ENCODE results near the gene HEY2. TPM values are rescaled to one million over a fixed set of nuclear protein-coding genes. Genes with fewer than 3 reads are reported as not detected.

Gene HEY2
- total RNA-seq, 1 donor from 2014 or later = 22.7 TPM

DNA sequence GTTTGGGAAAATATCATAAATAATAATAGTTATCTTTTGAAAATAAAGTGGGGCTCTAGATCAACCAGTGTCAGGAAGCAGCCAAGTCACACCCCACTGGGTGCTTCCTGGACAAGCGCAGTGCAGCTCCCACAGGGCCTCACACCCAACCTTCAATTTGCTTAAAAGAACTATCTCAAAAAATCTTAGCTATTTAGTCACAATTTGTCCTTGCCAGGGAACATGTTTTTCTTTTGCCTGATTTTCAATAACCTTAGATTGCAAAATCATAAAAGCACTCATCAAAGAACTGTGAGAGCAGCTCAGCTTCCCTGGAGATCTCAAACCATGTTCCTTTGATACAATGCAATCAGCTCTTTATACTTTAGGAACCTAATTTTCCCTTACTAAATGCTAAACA is 39.7 kb downstream of the HEY2 start:
- peaks cover 47% of the 10 kb centered on the region for H3K4me1 Mint-ChIP-seq (ENCODE audit: unreplicated experiment)
- no peak for DNase-seq (ENCODE audit: extremely low spot score, unreplicated experiment)
- peak overlapping the region; percentile 96 for H3K27ac Mint-ChIP-seq (ENCODE audit: unreplicated experiment)
- no peaks in the 10 kb centered on the region for H3K27me3 Mint-ChIP-seq (ENCODE audit: unreplicated experiment)
- TF ChIP-seq CTCF (IDR thresholded peaks at IDR 0.05) = no peak
- peaks cover 5% of the 10 kb centered on the region for H3K36me3 Mint-ChIP-seq (ENCODE audit: unreplicated experiment)
- H3K4me3 Mint-ChIP-seq (ENCODE audit: unreplicated experiment) = peak overlapping the region; percentile 77
- H3K9me3 Mint-ChIP-seq (ENCODE audit: unreplicated experiment) = no peaks in the 10 kb centered on the region

DNA sequence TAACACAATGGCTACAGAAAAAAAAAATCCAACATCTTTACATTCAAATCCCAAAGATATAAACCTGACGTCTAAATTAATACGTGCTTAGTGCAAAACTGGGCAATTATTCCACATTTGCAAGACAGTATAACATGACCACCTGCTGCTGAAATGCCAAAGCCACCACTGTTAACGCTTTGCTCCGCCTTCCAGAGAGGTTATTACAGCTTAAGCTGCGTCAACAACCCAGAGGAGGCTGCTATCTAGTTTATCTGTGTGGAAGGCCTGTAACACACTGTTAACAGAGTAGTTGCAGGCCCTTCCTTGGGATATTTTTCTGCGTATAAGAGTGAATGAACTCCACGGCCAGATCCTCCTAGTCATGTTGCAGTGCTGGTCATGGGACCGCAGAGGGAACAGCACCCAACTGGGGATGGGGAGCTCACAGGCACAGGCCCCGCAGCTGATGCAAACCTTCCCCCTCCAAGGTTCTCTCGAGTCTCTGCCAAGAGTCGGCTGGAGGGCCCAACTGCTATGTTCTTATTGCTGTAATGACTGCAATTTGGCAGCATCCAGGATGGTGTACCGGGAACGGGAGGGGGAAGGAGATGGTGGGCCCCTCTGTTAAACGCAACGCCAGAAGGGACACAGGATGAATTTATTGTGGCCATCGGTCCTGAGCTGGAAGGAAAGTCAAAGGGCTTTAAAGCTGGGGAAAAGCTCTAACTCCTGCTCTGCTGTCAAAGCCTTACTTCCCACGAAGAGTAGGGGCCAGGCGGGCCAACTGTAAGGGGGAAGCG is 40.3 kb downstream of the HEY2 start:
- peak overlapping the region; percentile 96 for H3K27ac Mint-ChIP-seq (ENCODE audit: unreplicated experiment)
- H3K9me3 Mint-ChIP-seq (ENCODE audit: unreplicated experiment) = no peaks in the 10 kb centered on the region
- H3K27me3 Mint-ChIP-seq (ENCODE audit: unreplicated experiment) = no peaks in the 10 kb centered on the region
- peaks cover 48% of the 10 kb centered on the region for H3K4me1 Mint-ChIP-seq (ENCODE audit: unreplicated experiment)
- no peak for DNase-seq (ENCODE audit: extremely low spot score, unreplicated experiment)
- peak overlapping the region; percentile 77 for H3K4me3 Mint-ChIP-seq (ENCODE audit: unreplicated experiment)
- no peak for TF ChIP-seq CTCF (IDR thresholded peaks at IDR 0.05)
- peaks cover 5% of the 10 kb centered on the region for H3K36me3 Mint-ChIP-seq (ENCODE audit: unreplicated experiment)

GRCh38 chr6:125790358-125791150 is 41.1 kb downstream of the HEY2 start, which contains the start of gene NCOA7:
Gene NCOA7, plus strand, starts transcription at chr6:125790960. Its CDS starts 24,395 bp downstream, at chr6:125815355.
- peaks cover 5% of the 10 kb centered on the region for H3K36me3 Mint-ChIP-seq (ENCODE audit: unreplicated experiment)
- peaks cover 54% of the 10 kb centered on the region for H3K4me1 Mint-ChIP-seq (ENCODE audit: unreplicated experiment)
- no peaks in the 10 kb centered on the region for H3K9me3 Mint-ChIP-seq (ENCODE audit: unreplicated experiment)
- H3K4me3 Mint-ChIP-seq (ENCODE audit: unreplicated experiment) = peak within 1 kb of the TSS; percentile 85
- no peak for TF ChIP-seq CTCF (IDR thresholded peaks at IDR 0.05)
- peak within 1 kb of the TSS; percentile 96 for H3K27ac Mint-ChIP-seq (ENCODE audit: unreplicated experiment)
- DNase-seq (ENCODE audit: extremely low spot score, unreplicated experiment) = peak; percentile 89
- no peaks in the 10 kb centered on the region for H3K27me3 Mint-ChIP-seq (ENCODE audit: unreplicated experiment)

DNA sequence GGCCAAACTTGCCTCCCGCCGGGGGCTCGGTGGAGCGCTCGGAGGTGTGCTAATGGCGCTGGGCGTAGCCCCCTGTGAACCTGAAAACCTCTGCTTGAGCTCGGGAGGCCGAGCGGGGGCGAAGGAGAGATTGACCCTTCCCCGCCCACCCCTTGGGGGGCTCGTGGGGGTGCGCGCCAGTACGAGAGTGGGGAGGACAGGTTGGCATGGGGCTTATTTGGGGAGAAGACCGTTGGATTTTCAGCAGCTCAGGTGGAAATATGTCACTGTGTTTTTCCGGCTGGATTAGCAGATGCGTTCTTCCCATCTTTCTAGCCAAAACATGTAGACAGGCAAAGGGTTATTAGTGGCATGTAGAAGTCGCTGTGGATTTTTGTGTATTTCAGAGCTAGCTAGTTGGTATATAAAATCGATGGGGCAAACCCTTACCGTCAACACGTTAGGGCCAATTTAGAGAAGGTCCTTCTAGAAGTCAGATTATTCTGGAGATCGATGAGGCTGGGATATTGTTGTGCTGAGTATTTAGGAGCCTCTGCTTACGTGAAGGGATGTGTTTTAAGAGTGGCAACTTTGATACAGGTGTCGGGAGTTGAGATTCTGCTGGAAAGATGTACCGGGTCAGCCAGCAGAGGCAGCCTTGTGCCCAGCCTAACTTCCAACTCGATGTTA is 41.9 kb downstream of the HEY2 start:
- Mint-ChIP-seq H3K36me3 (ENCODE audit: unreplicated experiment) (peaks cover 5% of the 10 kb centered on the region), H3K9me3 (ENCODE audit: unreplicated experiment) (no peaks in the 10 kb centered on the region), H3K27me3 (ENCODE audit: unreplicated experiment) (no peaks in the 10 kb centered on the region), H3K27ac (ENCODE audit: unreplicated experiment) (peak overlapping the region; percentile 87), H3K4me3 (ENCODE audit: unreplicated experiment) (peak overlapping the region; percentile 85), H3K4me1 (ENCODE audit: unreplicated experiment) (peaks cover 55% of the 10 kb centered on the region)
- no peak for DNase-seq (ENCODE audit: extremely low spot score, unreplicated experiment)
- peak; percentile 71 for TF ChIP-seq CTCF (IDR thresholded peaks at IDR 0.05)

All from osteocyte (in vitro differentiated cells).